Right lobe of liver (tissue), 6 donors: ENCODE data around the gene LPIN3. TPM values are rescaled to one million over a fixed set of nuclear protein-coding genes. Genes with fewer than 3 reads are reported as not detected.

Experiments used
- ATAC-seq, 4 donors: fragments of 200-7000 bp; cut with Tn5 transposase; one replicate each; pipeline ENCODE4 v1.9.1; 2020; ENCODE audit warnings: mild to moderate bottlenecking in 4 of 4, moderate library complexity in 4 of 4
- DNase-seq, 3 donors: peaks; one replicate each; pipeline ENCODE4 v3.0.0-alpha.2; 2020
- H3K27ac ChIP-seq, 3 donors: fragments of 200-600 bp; one replicate each; pipeline ENCODE4 v1.8.0; 2022
- H3K27me3 ChIP-seq, 2 donors: fragments of 200-600 bp; one replicate each; pipeline ENCODE4 v1.8.0; 2022
- H3K36me3 ChIP-seq, 4 donors: fragments of 200-600 bp; sonication (generic) in 1 of 4; one replicate each; pipeline versions ENCODE4 v1.5.1 to v1.8.0; 2017 to 2022; ENCODE audit warnings: control low read depth in 1 of 4
- H3K4me1 ChIP-seq, 4 donors: fragments of 200-600 bp; sonication (generic) in 1 of 4; one replicate each; pipeline versions ENCODE4 v1.5.1 to v1.8.0; 2017 to 2022; ENCODE audit warnings: control low read depth in 1 of 4
- H3K4me3 ChIP-seq, 3 donors: fragments of 200-600 bp; one replicate each; pipeline ENCODE4 v1.8.0; 2022
- H3K9me3 ChIP-seq, 4 donors: fragments of 200-600 bp; sonication (generic) in 1 of 4; one replicate each; pipeline versions ENCODE4 v1.5.1 to v1.8.0; 2017 to 2022; ENCODE audit warnings: control low read depth in 1 of 4
- POLR2A ChIP-seq: fragments of 450-650 bp; IDR thresholded peaks from one replicate; pipeline ENCODE4 v1.6.1; 2017; ENCODE audit warnings: antibody characterized with exemption, mild to moderate bottlenecking
- WGBS: methylation state at CpG from one replicate; pipeline ENCODE4 v1.1.6; 2018; ENCODE audit warnings: low coverage, low lambda C conversion rate; ENCODE audit not compliant: insufficient coverage; ENCODE audit errors: missing lambda C conversion rate; 5-methylcytosine and 5-hydroxymethylcytosine counted together
- intact Hi-C, 2 donors: fragments of 100-400 bp; cut with DNase I; formaldehyde crosslinking; loops; one replicate each; pipeline versions ENCODE4 v1.11.2 to v1.14.1; 2022
- total RNA-seq, 6 experiments: library from RNA; depleted of rRNA in 2 of 6; stranded (reverse); fragments of >200 nt in 2 of 6; fragmentation: NEBNext Ultra II Directional in 3 of 6; extraction: Animal tissue kit (Norgen Biotek cat#: 25700) in 3 of 6; gene quantifications; one replicate each; pipeline versions ENCODE4 v1.1.0 to v1.2.4, GENCODE V29; 2016 to 2023
- TF ChIP-seq, protein P1 (sequence below), 4 donors: fragments of 200-600 bp in 3 of 4; fragments of 450-650 bp in 1 of 4; IDR thresholded peaks; one replicate each; pipeline versions ENCODE4 v1.5.1 to v1.8.0; 2016 to 2022; ENCODE audit warnings: antibody characterized with exemption in 4 of 4, mild to moderate bottlenecking in 2 of 4
- donor health status: DM: no; HTN: yes; CAD: no.
- donor health status: DM: no; HTN: no; CAD: no.
- donor health status: DM: no; HTN: no; CAD: no.
- donor health status: DM: no; HTN: yes; CAD: no.
- donor health status: DM: no; HTN: yes; CAD: no.

LPIN3 gene
- total RNA-seq, 6 experiments from 2014 or later: 8.4 to 44.7 (median 23.4) TPM

DNA sequence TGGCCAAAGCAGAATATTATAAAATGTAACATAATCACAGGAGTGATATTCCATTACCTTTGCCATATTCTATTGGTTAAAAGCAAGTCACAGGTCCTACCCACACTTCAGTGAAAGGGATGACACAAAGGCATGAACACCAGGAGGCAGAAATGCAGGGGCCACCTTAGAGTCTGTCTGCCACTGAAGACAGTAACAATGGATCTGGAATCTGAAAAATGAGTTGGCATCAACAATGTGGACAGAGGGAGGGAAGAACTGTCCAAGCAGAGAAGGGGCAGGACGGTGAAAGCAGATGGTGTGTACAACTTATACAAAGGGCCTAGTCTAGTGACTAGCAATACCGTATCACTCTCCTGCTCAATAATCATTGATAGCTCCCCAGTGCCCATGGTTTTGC, 6.6 kb upstream of the LPIN3 start:
- WGBS: no CpG with 5 or more reads among the region's 2 CpGs
- H3K27ac ChIP-seq: peak overlapping the region in 2 of 3 donors; percentile 29 to 72

DNA sequence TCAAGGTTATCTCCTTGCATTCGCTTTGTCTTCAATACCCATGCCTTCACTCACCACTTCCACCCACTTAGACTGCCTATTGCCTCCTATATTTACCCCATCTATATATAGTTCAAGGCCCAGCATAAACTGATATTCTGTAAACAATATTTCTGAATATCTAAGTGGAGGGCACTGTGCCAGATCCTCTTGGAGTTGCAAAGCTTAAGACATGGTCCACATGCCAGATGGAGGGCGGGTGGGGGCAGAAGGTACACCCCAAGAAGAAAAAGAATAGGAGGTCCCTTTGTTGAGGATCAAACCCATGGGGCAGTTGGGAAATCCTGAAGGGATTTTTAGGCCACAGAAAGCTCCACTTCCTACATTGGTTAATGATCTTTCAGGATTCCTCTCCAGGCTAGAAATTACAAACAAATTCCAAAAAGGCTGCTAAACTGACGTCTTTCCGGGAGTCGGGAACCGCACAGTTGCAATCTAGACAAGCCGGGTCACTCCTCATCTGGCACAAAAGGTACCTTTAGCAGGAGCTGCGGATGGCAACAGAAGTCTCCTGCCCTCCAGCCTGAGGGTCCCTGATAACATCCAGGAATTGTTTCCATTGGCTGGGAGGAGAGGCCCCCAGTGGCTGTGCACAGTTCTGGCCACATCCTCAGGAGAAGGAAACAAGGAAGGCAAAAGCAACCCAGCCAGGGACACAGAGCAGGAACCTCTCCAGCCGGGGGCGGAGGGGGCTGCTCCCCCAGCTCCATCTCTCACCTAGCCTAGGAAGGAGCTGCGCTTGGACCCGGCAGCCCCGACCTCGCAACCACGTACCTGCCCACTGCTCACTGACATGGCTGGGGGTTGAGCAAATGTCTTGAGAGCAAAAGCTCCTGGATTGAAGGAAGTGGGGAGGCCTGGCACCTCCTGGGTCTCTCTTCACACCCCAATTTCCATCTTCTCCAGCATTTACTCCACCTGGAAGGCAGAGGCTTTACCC, 5.9 kb upstream of the LPIN3 start:
- Histone ChIP-seq H3K36me3 (no peaks in the 10 kb centered on the region), H3K9me3 (no peaks in the 10 kb centered on the region), H3K4me3 (no peak overlapping the region), H3K27ac (peak overlapping the region in 2 of 3 donors; percentile 29 to 72), H3K27me3 (no peaks in the 10 kb centered on the region), H3K4me1 (peaks cover 0 to 3% (median 1%) of the 10 kb centered on the region in 4 donors)
- DNase-seq: peak in 1 of 3 donors; percentile 30
- ATAC-seq: peak in 3 of 4 donors; percentile 39 to 74 (median 58)
- no peak for TF ChIP-seq POLR2A
- WGBS: 73% methylated on average over 6 of the region's 15 CpGs
- intact Hi-C loops: loop anchor here (5.0 kb wide), 1 partner anchor 162 kb away; no protein-coding TSS in a partner anchor

More for the DNA sequence above, 6.6 kb upstream of the LPIN3 start:
- ATAC-seq (no peak), DNase-seq (peak in 1 of 3 donors; percentile 1)
- intact Hi-C loops: no loop called here
- Histone ChIP-seq H3K4me3 (no peak overlapping the region), H3K4me1 (no peaks in the 10 kb centered on the region), H3K27me3 (no peaks in the 10 kb centered on the region), H3K9me3 (no peaks in the 10 kb centered on the region), H3K36me3 (no peaks in the 10 kb centered on the region)
- TF ChIP-seq POLR2A: no peak
- TF ChIP-seq, protein P1, sequence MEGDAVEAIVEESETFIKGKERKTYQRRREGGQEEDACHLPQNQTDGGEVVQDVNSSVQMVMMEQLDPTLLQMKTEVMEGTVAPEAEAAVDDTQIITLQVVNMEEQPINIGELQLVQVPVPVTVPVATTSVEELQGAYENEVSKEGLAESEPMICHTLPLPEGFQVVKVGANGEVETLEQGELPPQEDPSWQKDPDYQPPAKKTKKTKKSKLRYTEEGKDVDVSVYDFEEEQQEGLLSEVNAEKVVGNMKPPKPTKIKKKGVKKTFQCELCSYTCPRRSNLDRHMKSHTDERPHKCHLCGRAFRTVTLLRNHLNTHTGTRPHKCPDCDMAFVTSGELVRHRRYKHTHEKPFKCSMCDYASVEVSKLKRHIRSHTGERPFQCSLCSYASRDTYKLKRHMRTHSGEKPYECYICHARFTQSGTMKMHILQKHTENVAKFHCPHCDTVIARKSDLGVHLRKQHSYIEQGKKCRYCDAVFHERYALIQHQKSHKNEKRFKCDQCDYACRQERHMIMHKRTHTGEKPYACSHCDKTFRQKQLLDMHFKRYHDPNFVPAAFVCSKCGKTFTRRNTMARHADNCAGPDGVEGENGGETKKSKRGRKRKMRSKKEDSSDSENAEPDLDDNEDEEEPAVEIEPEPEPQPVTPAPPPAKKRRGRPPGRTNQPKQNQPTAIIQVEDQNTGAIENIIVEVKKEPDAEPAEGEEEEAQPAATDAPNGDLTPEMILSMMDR (IDR thresholded peaks at IDR 0.05): no peak

DNA sequence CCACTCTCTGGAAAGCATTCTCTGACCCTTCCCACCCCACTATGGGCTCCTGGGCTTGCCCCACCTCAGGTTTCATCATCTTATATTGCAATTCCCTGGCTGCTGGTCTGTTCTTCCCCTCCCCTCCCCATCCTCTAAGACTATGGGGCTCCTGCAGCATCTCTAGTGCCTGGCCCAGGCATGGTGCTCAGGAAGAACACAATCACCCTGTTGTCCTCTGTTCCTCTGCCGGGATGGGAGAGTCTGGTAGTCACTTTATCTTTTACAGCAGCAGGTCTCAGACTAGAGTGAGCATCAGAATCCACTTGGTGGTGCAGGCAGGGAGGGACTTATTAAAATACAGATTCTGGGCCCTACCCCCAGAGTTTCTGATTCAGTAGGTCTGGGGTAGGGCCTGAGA, 5.0 kb upstream of the LPIN3 start:
- H3K4me1 ChIP-seq: peaks cover 0 to 5% (median 2%) of the 10 kb centered on the region in 4 donors
- no peaks in the 10 kb centered on the region for H3K36me3 ChIP-seq
- H3K27ac ChIP-seq: no peak overlapping the region
- WGBS: no CpG with 5 or more reads among the region's 1 CpG
- intact Hi-C loops: loop anchor here (5.0 kb wide), 1 partner anchor 163 kb away; no protein-coding TSS in a partner anchor
- no peak overlapping the region for H3K4me3 ChIP-seq
- no peaks in the 10 kb centered on the region for H3K27me3 ChIP-seq
- no peaks in the 10 kb centered on the region for H3K9me3 ChIP-seq
- peak in 1 of 3 donors; percentile 3 for DNase-seq
- ATAC-seq: no peak
- no peak for TF ChIP-seq POLR2A
- TF ChIP-seq, protein P1 (IDR thresholded peaks at IDR 0.05): no peak

DNA sequence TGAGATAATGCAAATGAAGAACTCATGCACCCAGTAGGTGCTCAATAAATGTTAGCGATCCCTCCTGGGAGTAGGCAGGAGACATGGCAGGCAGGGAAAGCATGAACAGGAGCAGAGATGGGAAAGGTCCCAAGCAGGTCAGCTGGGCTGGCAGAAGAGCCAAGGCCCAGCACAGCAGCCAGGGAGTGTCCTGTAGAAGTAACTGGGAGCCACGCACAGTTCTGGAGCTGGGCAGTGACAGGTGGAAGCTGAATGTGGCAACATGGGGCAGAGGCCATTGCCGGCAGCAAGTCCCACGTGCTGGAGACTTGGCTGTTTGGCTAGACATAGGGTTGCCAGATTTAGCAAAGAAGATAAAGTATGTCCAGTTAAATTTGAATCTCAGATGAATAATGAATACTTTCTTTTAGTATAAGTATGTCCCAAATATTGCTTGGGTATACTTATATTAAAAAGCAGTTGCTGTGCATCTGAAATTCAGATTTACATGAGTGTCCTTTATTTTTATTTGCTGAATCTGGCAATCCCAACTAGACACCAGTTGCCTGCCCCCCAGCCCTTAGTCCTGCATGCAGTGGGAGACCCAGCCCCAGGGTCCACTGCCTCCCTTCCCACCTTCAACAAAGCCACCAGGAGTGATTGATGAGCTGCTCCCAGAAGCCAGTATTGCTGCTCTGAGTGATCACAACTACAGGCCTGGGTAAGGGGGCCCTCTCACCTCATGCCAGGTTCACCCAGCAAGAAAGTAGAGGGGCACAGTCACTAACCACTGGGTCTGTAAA, 3.7 kb upstream of the LPIN3 start:
- H3K9me3 ChIP-seq: no peaks in the 10 kb centered on the region
- H3K4me3 ChIP-seq: no peak overlapping the region
- intact Hi-C loops: loop anchor here (5.0 kb wide), 1 partner anchor 165 kb away; no protein-coding TSS in a partner anchor
- WGBS: 47% methylated on average over 4 of the region's 4 CpGs
- H3K27ac ChIP-seq: no peak overlapping the region
- TF ChIP-seq, protein P1 (IDR thresholded peaks at IDR 0.05): no peak
- no peak for TF ChIP-seq POLR2A
- H3K36me3 ChIP-seq: no peaks in the 10 kb centered on the region
- no peaks in the 10 kb centered on the region for H3K27me3 ChIP-seq
- ATAC-seq: no peak
- peak in 1 of 3 donors; percentile 53 for DNase-seq
- peaks cover 0 to 13% (median 2%) of the 10 kb centered on the region in 4 donors for H3K4me1 ChIP-seq
